Activated naive CD4-positive, alpha-beta T cell treated with anti-CD3 and anti-CD28 coated beads, Interleukin-2, amount 50 U/mL, for 24 hours (primary cell): ENCODE results near the gene PLA2R1.

ENCODE experiments used
- H3K27ac Mint-ChIP-seq: one replicate; pipeline ENCODE4 v1.8.0; 2021; ENCODE audit warnings: mild to moderate bottlenecking, mixed read lengths
- H3K27me3 Mint-ChIP-seq: one replicate; pipeline ENCODE4 v1.8.0; 2021; ENCODE audit warnings: mixed read lengths
- H3K36me3 Mint-ChIP-seq: one replicate; pipeline ENCODE4 v1.8.0; 2021; ENCODE audit warnings: mixed read lengths
- H3K4me1 Mint-ChIP-seq: one replicate; pipeline ENCODE4 v1.8.0; 2021; ENCODE audit warnings: mixed read lengths
- H3K4me3 Mint-ChIP-seq: one replicate; pipeline ENCODE4 v1.8.0; 2021; ENCODE audit warnings: mild to moderate bottlenecking, mixed read lengths
- H3K9me3 Mint-ChIP-seq: one replicate; pipeline ENCODE4 v1.8.0; 2021; ENCODE audit warnings: mixed read lengths

Gene PLA2R1

GRCh38 chr2:160076241-160076640, 13.8 kb upstream of the PLA2R1 start:
- H3K36me3 Mint-ChIP-seq, result no peaks in the 10 kb centered on the region
- H3K4me3 Mint-ChIP-seq, result no peak overlapping the region
- peaks cover 13% of the 10 kb centered on the region for H3K9me3 Mint-ChIP-seq

GRCh38 chr2:160075171-160075570, 12.8 kb upstream of the PLA2R1 start:
- Mint-ChIP-seq H3K27ac (no peak overlapping the region), H3K27me3 (peaks cover 10% of the 10 kb centered on the region), H3K4me1 (no peaks in the 10 kb centered on the region), H3K4me3 (no peak overlapping the region), H3K36me3 (no peaks in the 10 kb centered on the region), H3K9me3 (peaks cover 5% of the 10 kb centered on the region)

More at GRCh38 chr2:160076241-160076640, 13.8 kb upstream of the PLA2R1 start:
- Mint-ChIP-seq H3K4me1 (no peaks in the 10 kb centered on the region), H3K27ac (no peak overlapping the region), H3K27me3 (peaks cover 11% of the 10 kb centered on the region)

GRCh38 chr2:160073284-160073888, 11.0 kb upstream of the PLA2R1 start:
- no peaks in the 10 kb centered on the region for H3K36me3 Mint-ChIP-seq
- H3K4me3 Mint-ChIP-seq, result no peak overlapping the region
- H3K9me3 Mint-ChIP-seq, result no peaks in the 10 kb centered on the region
- H3K27me3 Mint-ChIP-seq, result peaks cover 8% of the 10 kb centered on the region
- H3K4me1 Mint-ChIP-seq, result no peaks in the 10 kb centered on the region
- H3K27ac Mint-ChIP-seq, result no peak overlapping the region

GRCh38 chr2:160068906-160069305, 6.5 kb upstream of the PLA2R1 start:
- no peak overlapping the region for H3K4me3 Mint-ChIP-seq
- H3K9me3 Mint-ChIP-seq, result no peaks in the 10 kb centered on the region
- no peaks in the 10 kb centered on the region for H3K4me1 Mint-ChIP-seq
- peaks cover 18% of the 10 kb centered on the region for H3K27me3 Mint-ChIP-seq
- no peak overlapping the region for H3K27ac Mint-ChIP-seq
- H3K36me3 Mint-ChIP-seq, result no peaks in the 10 kb centered on the region

- Mint-ChIP-seq H3K36me3 (peaks cover 2% of the 10 kb centered on the region), H3K9me3 (no peaks in the 10 kb centered on the region), H3K4me1 (peaks cover 7% of the 10 kb centered on the region), H3K4me3 (no peak overlapping the region), H3K27me3 (peaks cover 33% of the 10 kb centered on the region), H3K27ac (no peak overlapping the region)
Measured at GRCh38 chr2:160064916-160065315, 2.5 kb upstream of the PLA2R1 start.

- Mint-ChIP-seq H3K27ac (peak overlapping the region; percentile 1), H3K9me3 (no peaks in the 10 kb centered on the region), H3K36me3 (peaks cover 2% of the 10 kb centered on the region), H3K4me3 (no peak overlapping the region), H3K27me3 (peaks cover 38% of the 10 kb centered on the region), H3K4me1 (peaks cover 7% of the 10 kb centered on the region)
Measured at GRCh38 chr2:160063879-160064612, 1.6 kb upstream of the PLA2R1 start.

- peaks cover 7% of the 10 kb centered on the region for H3K4me1 Mint-ChIP-seq
- peaks cover 2% of the 10 kb centered on the region for H3K36me3 Mint-ChIP-seq
- peak overlapping the region; percentile 82 for H3K4me3 Mint-ChIP-seq
- no peaks in the 10 kb centered on the region for H3K9me3 Mint-ChIP-seq
- H3K27ac Mint-ChIP-seq, result no peak overlapping the region
- H3K27me3 Mint-ChIP-seq, result peaks cover 44% of the 10 kb centered on the region
Measured at GRCh38 chr2:160063271-160063670, 856 bp upstream of the PLA2R1 start.

GRCh38 chr2:160061944-160062291, 497 bp downstream of the PLA2R1 start:
- H3K4me1 Mint-ChIP-seq, result peaks cover 7% of the 10 kb centered on the region
- H3K27me3 Mint-ChIP-seq, result peaks cover 49% of the 10 kb centered on the region
- peak overlapping the region; percentile 42 for H3K4me3 Mint-ChIP-seq
- no peaks in the 10 kb centered on the region for H3K9me3 Mint-ChIP-seq
- no peak overlapping the region for H3K27ac Mint-ChIP-seq
- peaks cover 2% of the 10 kb centered on the region for H3K36me3 Mint-ChIP-seq

GRCh38 chr2:160061533-160061932, 882 bp downstream of the PLA2R1 start:
- H3K4me3 Mint-ChIP-seq, result peak overlapping the region; percentile 12
- H3K27me3 Mint-ChIP-seq, result peaks cover 51% of the 10 kb centered on the region
- H3K27ac Mint-ChIP-seq, result no peak overlapping the region
- peaks cover 2% of the 10 kb centered on the region for H3K36me3 Mint-ChIP-seq
- peaks cover 7% of the 10 kb centered on the region for H3K4me1 Mint-ChIP-seq
- no peaks in the 10 kb centered on the region for H3K9me3 Mint-ChIP-seq

- H3K27me3 Mint-ChIP-seq, result peaks cover 50% of the 10 kb centered on the region
- no peak overlapping the region for H3K4me3 Mint-ChIP-seq
- no peak overlapping the region for H3K27ac Mint-ChIP-seq
- no peaks in the 10 kb centered on the region for H3K9me3 Mint-ChIP-seq
- peaks cover 7% of the 10 kb centered on the region for H3K4me1 Mint-ChIP-seq
- peaks cover 2% of the 10 kb centered on the region for H3K36me3 Mint-ChIP-seq
Measured at GRCh38 chr2:160060297-160060696, 2.1 kb downstream of the PLA2R1 start.

GRCh38 chr2:160057356-160057755, 5.1 kb downstream of the PLA2R1 start:
- Mint-ChIP-seq H3K27me3 (peaks cover 41% of the 10 kb centered on the region), H3K4me3 (no peak overlapping the region), H3K27ac (no peak overlapping the region), H3K9me3 (no peaks in the 10 kb centered on the region), H3K4me1 (no peaks in the 10 kb centered on the region), H3K36me3 (no peaks in the 10 kb centered on the region)

GRCh38 chr2:160055726-160056108, 6.7 kb downstream of the PLA2R1 start:
- H3K9me3 Mint-ChIP-seq, result no peaks in the 10 kb centered on the region
- no peaks in the 10 kb centered on the region for H3K36me3 Mint-ChIP-seq
- H3K4me3 Mint-ChIP-seq, result no peak overlapping the region
- H3K27me3 Mint-ChIP-seq, result peaks cover 33% of the 10 kb centered on the region
- H3K4me1 Mint-ChIP-seq, result no peaks in the 10 kb centered on the region
- no peak overlapping the region for H3K27ac Mint-ChIP-seq

GRCh38 chr2:160054984-160055725, 7.3 kb downstream of the PLA2R1 start:
- Mint-ChIP-seq H3K27ac (no peak overlapping the region), H3K36me3 (no peaks in the 10 kb centered on the region), H3K4me1 (no peaks in the 10 kb centered on the region), H3K9me3 (no peaks in the 10 kb centered on the region), H3K4me3 (no peak overlapping the region), H3K27me3 (peaks cover 28% of the 10 kb centered on the region)

GRCh38 chr2:160053946-160054345, 8.5 kb downstream of the PLA2R1 start:
- H3K4me3 Mint-ChIP-seq, result no peak overlapping the region
- no peak overlapping the region for H3K27ac Mint-ChIP-seq
- H3K27me3 Mint-ChIP-seq, result peaks cover 22% of the 10 kb centered on the region
- no peaks in the 10 kb centered on the region for H3K9me3 Mint-ChIP-seq
- no peaks in the 10 kb centered on the region for H3K36me3 Mint-ChIP-seq
- no peaks in the 10 kb centered on the region for H3K4me1 Mint-ChIP-seq

GRCh38 chr2:160052531-160052930, 9.9 kb downstream of the PLA2R1 start:
- Mint-ChIP-seq H3K36me3 (no peaks in the 10 kb centered on the region), H3K9me3 (no peaks in the 10 kb centered on the region), H3K27me3 (peaks cover 13% of the 10 kb centered on the region), H3K4me1 (no peaks in the 10 kb centered on the region), H3K27ac (no peak overlapping the region), H3K4me3 (no peak overlapping the region)

GRCh38 chr2:160051371-160051800, 11.0 kb downstream of the PLA2R1 start:
- Mint-ChIP-seq H3K27me3 (peaks cover 8% of the 10 kb centered on the region), H3K4me3 (no peak overlapping the region), H3K27ac (no peak overlapping the region), H3K9me3 (no peaks in the 10 kb centered on the region), H3K4me1 (no peaks in the 10 kb centered on the region), H3K36me3 (no peaks in the 10 kb centered on the region)
